ENCODE results near the gene MYDGF.
"Not testable (repeated sequence)": the region's sequence is repeated elsewhere in the genome, so short reads cannot be mapped to it uniquely, and the experiment has no call there.

MYDGF gene

DNA sequence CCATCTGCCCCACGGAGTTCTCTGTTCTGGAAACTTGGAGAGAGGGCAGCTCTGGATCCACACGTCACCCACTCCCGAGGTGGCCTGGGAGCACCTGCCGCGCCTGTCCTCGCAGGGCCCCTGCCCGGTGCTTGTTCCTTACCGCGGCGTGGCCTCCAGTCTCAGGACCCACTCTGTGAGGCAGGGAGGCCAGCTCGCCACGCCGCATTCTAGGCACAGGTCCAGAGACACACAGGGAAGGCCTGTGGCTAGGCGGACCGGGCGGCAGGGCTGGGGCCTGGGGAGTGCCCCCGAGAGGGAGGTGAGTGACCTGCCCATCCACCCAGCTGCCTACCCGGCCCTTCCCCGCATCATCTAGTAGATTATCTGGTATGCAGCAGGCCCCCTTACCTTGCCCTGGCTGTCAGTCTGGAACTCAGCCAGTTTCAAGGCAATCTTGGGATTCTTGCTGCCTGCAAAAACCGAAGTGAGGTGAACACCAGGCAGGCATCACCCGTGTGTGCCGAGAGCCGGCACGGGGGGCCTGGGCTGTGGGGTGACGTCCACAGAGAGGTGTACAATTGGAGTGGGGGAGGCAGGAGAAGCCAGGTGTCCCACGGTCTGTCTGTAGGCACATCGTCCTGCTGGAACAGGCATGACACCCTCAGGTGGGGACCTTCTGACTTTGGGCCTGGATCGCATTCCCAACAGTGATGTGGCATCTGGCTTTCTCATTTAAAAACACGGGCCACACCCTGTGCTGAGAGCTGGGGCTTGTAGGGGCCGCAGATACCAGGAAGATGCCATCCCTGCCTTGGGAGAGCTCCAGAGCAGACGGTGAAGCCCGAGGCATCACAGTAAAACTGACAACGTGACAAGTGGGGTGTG lies 29.9 kb upstream of the MYDGF start:
- DNase-seq, result no peak

DNA sequence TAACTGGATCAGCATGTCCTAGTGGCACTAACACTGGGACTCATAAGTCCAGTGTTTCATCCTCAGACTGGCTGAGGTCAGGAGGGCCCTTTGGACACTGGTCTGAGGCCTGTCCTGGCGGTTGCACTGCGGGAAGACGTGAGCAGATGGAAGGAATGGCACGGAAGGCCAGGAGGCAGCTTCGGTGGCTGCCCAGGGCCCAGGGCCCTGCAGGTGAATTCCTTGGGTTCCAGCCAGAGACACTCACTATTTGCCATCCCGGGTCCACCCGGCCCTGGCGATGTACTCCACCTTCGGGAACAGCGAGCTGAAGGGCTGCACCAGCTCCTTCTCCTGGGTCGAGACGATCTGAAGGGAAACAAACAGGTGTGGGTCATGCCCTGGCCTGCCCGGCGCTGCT lies 27.2 kb upstream of the MYDGF start:
- no peak for DNase-seq

DNA sequence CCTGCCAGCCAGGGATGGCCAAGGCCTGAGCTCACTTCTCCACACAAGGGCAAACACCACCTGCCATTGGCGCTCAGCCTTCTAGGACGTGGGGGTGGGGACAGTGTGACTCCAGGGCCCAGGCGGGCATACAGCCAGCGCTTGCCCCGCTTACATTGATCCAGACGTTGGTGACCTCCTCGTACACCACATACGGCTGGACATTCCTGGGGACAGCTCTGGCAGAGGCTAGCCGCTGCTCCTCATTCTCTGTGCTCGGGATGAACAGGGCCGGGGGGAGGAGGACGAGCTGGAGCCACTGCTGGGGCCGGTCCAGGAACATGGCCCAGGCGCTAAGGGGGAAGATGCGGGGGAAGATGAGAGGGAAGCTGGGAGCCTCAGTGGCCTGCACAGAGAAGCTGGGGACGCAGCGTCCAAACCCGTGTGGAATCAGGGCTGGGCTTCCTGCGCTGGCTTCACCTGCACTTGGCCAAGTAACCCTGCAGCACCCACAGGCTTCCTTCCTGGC lies 25.1 kb upstream of the MYDGF start:
- no peak for DNase-seq

DNA sequence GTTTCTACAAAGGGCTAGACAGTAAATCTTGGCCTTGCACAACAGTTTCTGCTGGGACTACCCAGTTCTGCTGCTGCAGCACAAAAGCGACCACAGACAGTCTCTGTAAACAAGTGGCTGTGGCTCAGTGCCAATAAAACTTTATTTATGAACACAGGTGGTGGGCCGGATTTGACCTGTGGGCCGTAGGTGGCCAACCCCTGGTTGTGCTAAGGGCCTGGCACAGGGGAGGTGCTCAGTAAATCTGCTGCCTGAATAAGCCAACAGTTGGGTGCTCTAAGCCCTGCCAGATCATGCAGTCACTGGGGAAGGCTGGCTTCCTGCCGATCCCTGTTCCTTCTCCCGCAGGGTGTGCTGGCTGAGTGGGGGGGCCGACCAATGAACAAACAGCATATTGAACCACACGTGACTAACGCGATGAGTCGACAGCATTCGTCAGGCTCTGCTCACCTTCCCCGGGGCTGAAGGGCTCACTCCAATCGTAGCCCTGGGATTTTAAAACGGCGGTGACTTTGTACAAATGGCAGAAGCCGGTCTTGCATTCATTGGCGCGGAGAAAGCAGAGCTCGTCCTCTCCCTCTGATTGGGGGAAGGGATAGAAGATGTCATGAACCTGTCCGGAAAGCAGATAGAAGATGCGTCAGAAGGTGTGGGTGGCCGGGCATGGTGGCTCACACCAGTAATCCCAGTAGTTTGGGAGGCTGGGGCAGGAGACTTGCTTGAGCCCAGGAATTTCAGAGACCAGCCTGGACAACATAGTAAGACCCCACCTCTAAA lies 24.3 kb upstream of the MYDGF start:
- DNase-seq, result no peak

DNA sequence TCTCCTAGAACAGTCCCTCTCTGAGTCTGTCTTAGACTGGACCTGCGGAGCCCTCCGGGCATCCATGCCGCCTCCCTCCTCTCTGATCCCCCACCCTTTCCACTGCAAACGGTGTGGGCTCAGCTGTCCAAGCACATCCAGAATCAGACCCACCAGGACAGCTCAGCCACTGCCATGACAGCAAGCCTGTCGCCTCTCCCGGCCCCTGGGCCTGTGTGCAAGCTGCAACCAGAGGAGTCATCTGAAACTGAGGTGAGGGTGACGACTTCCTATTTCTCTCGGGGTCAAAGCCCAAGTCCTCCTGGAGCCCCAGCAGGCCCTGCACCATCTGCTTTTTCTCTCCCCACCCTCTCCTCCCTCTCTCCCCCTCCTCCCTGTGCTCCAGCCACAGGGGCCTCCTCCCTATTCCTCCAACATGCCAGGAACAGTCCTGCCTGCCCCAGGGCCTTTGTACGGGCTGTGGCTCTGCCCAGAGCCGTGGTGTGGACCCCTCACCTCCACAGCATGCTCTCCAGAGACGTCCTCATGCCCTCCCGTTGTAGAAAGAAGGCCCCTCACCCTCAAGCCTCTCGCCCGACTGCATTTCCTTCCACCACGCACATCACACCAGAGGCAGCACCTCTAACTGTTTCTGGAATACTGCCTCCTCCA lies 23.5 kb upstream of the MYDGF start:
- DNase-seq, result no peak

DNA sequence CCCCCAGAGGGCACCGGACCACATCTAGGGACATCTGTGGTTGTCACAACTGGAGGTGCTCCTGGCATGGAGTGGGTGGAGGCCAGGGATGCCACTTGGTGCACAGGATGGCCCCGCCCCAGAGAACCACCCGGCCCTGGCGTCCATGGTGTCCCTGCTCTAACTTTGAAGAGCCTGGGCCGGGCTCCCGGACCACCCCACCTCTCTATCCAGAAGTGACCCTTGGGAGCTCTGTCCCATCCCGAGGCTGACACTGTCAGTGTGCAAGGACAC lies 22.9 kb upstream of the MYDGF start:
- DNase-seq, result no peak

DNA sequence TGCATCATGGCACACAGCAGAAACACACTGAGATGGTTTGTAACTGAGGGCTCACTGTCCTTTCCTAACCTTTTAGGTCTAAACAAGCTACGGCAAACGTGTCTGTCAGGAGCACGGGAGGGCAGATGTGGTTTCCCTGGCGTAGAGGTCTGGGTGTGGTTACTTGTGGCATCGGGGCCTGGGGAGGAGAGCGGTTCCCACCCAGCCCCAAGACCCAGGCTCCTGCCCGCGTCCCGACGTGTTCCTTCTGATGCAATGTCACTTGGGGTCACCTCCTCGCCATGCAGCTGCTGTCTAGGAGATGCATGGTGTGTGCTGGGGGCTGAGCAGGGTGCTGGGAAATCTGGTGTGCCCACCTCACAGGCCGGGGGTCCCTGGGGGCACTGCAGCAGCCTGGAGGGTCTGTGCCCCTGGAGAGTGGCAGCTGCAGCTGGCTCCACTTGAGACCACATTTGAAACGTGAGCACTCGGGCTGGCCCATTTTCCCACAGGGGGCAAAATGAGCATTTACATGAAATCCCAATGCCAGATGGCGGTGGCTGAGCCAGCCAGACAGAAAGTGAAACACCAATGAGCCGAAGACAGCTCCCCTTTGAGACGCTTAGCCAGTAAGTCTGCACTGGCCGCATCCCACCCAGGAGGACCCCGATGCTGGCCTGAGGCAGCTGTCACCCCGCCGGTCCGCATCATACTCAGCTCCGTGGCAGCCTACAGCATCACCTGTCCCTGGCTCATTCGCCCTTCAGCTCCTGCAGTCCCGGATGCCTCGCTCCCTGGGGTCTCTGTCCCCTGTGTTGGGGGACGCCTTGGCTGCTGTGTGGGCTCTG lies 22.3 kb upstream of the MYDGF start:
- no peak for DNase-seq

DNA sequence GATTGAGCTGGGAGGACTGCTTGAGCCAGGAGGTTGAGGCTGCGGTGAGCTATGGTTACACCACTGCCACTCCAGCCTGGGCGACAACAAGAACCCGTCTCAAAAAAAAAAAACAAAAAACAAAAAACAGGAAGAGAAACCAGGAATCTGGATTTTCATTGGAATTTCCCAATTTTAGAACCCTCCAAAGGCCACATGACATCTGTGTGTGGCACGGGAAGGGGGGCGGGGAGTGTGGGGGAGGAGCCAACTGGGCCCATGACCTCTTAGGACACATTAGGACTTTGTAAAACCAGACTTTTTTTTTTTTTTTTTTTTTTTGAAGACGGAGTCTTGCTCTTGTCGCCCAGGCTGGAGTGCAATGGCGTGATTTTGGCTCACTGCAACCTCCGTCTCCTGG lies 21.2 kb upstream of the MYDGF start:
- no peak for DNase-seq

DNA sequence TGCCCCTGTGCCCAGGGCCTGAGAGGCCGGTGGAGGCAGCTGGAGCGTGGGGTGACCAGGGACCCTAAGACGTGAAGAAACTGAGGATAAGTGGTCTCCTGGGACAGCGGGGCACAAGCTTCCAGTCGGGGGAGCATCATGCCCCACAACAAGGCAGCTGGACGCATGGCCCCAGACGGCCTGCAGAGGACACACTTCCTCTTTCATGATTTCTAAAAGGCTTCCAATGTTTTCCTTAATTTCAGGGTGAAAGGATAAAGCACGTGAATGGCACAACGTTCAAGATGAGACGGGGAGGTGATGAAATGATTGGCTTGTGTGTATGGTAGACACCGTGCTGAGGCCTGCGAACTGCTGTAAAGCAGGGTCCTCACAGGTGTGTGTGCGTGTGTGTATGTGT lies 20.2 kb upstream of the MYDGF start:
- DNase-seq, result no peak

DNA sequence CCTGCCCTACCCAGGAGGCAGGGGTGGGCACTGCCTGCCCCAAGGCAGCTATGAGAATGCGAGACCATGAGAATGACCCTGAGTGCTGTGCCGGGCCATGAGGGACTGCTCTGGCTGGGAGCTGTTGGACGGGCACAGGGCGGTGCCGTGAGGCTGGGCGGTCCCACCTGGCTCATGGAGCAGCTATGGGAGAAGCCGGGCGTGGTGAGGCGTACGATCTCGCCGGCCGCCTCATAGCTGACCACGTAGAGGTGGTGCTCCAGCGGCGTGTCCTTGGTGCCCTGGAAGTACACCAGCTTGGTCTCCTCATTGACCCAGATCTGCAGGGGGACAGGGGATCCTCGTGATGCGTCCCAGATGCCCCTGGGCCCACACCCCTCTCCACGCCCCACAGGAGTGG lies 19.3 kb upstream of the MYDGF start:
- DNase-seq, result no peak

DNA sequence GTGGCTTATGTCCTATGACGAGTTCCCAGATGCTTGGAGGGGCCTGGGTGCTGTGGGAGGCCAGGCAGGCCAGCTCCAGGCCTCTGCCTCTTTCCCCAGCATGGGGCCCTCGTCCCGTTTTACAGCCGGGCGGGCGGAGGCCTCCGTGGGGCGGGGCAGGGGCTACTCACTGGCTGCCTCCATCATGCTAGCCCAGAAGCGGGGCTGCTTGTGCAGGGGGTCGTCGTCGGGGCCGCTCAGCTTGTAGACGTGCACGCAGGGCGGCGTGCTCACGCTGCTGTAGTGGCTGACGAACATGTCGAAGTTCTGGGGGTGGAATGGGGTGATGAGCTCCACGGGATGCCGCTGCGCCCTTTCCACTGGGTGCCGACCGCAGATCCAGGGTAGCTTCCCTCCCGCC lies 18.4 kb upstream of the MYDGF start:
- DNase-seq, result no peak

DNA sequence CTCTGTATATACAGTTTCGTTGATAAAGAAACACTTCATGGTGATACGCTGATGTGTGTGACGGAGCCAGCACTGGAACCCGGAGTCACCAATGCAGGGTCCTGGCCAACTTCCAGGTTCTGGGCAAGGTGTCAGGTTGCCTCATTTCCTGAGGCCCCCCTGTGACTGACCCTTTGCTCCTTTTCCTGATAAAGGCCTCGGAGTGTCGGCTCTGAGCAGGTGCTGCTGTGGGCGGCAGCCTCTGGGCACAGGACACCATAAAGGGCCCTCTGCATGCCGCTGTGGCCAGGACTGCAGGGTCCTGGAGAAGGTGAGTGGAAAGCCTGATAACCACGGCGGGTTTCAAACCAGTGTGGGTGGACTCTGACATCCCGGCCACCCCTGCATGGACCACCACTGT lies 17.3 kb upstream of the MYDGF start:
- no peak for DNase-seq

DNA sequence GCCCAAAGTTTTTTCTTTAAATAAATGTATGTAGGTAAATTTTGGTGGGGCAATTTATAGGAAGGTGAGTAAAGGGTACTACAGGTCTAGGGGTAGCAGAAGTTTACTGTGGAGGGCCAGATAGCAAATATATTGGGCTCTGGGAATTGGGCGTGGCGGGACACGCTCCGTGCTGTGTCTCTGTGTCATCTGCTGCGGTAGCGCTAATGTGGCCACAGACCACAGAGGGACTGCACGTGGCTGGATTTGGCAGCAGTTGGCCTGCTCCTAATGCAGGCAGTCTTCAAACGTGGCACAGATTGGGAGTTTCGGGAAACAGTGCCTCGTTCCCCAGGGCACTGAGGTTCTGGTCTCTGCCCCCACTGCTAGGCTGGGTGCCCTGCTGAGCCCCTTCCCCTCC lies 16.6 kb upstream of the MYDGF start:
- DNase-seq, result no peak

DNA sequence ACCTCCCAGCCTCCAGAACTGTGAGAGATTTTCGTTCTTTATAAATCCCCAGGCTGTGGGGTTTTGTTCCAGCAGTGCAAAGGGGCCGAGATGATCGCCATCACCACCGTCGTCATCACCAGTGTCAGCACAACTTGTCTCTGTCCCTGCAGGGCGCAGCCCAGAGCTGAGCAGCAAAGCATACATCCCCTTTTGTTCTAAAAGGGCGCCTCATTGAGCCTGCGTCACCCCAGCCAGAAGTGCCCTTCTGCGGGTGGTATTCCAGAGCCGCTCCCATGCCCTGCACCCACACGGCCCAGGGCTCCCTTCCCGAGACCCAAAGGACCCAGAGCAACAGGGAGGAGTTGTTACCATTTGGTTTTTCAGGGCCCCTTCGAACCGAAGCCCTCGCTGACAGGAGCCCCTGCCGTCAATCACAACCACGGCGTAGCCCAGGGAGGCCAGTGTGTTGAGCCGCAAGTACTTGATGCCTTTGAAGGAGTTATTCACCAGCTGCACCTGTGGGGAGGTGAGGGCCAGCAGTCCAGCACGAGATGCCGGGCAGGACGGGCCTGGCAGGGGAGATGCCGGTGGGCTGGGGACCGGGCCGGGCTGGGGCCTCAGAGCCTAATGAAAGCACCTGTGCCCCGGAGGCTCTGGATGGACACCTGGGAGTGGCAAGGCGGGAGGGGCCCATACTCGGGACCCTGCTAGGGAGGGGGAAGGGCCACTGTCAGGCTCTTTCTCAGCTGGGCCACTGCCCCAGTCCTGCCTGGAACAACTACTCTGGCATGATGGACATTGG lies 14.4 kb upstream of the MYDGF start:
- DNase-seq, result no peak

DNA sequence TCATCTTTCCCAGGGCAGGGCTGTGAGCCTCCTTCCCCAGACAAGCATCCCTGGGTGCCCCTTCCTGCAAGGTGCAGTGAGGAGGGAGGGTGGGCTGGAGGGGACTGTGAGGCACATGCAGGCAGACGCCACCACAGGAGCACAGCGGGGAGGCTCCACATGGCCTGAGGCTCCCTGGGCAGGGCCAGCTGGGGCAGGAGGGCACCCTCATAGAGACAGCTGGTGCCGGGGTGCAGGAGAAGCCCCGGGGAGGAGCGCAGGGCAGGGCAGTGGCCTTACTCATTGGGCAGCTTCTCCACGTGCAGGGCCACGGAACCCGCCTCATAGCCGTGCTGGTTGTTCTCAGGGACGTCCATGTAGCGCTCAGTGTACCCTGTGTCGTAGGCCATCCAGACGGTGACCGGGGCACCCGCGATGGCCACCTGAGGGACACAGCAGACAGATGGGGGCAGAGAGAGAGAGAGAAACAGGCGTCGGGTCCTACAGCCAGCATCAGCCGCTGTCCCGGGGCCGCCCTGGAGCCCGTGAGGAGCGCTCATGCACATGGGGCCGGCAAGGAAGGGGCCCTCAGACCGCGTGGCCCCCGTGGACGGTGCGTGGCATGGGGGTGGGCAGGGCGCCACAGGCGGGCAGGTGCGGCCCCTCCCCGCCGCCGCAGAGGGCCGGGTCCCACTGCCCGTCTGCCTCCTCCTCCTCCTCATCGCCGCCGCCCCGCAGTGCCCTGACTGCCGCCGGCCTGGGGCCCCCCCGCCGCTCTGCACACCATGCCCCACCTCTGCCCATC lies 12.5 kb upstream of the MYDGF start:
- DNase-seq, result no peak

DNA sequence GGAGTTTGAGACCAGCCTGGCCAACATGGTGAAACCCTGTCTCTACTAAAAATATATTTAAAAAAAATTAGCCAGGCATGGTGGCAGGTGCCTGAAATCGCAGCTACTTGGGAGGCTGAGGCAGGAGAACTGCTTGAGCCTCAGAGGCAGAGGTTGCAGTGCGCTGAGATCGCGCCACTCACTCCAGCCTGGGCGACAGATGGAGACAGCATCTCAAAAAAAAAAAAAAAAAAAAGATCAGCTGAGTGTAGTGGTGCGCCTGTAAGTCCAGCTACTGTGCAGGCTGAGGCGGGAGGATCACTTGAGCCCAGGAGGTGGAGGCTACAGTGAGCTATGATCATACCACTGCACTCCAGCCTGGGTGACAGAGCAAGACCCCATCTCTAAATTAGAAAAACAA lies 9.9 kb upstream of the MYDGF start:
- not testable (repeated sequence) for DNase-seq

DNA sequence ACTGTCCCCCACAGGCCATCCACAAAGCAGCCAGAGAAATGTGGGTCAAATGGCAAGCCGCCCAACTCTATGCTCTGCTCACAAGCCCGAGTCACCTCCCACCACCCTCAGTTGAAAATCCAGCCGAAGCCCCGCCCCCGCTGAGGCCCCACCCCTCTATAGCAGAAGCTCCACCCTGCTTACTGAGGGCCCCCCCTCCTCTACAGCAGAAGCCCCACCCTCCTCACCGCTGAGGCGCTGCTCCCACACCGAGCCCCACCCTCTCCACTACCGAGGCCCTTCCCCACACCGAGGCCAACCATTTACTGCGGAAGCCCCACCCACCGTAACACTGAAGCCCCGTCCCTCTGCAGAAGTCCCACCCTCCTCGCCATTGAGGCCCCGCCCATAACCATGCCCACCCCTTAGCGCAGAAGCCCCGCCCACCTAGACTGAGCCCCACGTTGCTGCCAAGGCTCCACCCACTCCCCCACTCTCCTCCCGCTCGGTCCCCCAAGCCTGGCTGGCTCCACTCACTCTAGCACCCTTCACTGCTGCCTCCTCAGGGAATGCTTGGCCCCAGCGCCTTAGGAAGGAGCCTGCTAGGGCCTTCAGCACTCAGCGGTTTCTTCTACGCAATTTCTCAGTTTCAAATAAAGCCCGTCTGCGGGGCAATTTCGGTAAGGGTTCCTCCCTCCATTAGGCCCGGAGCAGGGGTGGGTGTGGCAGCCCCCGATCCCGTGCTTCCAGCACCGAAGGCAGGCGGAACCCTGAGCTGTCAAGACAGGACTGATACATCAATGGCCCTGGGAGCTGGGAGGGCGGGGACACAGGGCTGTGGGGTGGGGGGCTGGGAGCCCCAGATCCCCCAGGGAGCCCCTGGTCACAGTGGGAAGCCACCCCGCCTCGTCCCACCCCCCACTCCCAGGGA lies 9.0 kb upstream of the MYDGF start:
- DNase-seq, result no peak

DNA sequence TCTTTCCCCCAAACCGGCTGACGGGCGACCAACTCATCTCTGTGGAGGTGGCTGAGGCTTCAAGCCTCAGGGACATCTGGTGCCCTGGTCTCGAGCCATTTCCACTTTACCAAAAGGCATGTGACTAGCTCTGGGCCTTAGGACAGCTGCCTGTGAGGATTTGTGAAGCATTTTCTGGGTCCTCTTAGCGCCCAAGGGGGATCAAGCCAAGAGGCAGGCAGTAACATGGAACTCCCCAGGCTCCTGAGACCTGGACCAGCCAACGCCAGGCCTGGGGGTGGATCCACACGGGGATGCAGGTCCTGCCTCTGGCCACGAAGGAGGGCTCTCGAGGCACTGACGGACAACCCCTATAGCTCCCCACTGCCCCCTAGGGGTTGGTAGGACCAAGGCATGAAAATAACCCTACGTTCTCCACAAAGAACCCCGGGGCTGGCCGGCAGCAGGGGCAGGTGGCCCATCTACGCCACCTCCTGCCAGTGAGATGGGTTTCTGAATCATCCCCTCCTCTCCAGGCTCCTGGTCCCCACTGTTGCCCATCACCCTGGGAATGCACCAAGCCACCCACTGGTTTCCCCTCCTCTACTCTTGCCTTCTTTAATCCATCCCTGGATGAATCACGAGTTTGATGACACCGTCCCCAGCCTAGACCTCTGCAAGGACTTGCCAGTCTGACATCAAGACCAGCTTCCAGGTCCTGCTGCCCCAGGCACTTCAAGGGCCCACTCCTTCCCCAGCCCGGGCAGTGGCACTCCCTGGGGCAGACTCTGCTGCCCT lies 7.0 kb upstream of the MYDGF start:
- DNase-seq, result no peak

DNA sequence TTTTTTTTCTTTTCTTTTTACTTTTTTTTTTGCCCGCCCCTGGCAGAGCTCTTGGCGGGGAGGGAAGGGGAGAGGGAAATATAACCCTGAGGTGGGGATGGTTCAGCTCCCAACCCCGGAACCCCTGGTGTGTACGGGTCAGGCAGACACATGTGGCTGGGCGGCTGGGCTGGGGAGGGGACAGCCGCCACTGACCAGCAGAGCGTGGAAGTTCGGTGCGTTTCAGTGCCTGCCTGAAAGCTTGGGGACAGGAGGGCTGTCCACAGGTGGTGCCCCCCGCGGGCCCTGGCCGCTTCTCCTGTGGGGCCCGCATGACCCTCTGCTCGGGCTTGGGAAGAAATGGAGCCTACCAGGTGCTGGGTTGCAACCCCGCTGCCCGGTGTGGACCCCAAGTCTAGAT lies 5.2 kb upstream of the MYDGF start:
- no peak for DNase-seq
